DOHH2 (cell line): ENCODE results near the gene SESTD1.
A peak's percentile ranks its signal among the peaks of the same experiment; 100 is the strongest.

Experiments used
- H3F3A ChIP-seq: fragments of 200-600 bp; sonication (generic), shearing (Covaris generic); 2 replicates; pipeline ENCODE4 v1.6.0; 2016; ENCODE audit warnings: antibody characterized with exemption, mild to moderate bottlenecking; ENCODE audit not compliant: control insufficient read depth, insufficient read depth
- H3K27ac ChIP-seq: fragments of 200-600 bp; sonication (generic); 2 replicates; pipeline ENCODE4 v1.5.1; 2014; ENCODE audit warnings: low read depth, mild to moderate bottlenecking, low read length, moderate library complexity
- H3K27me3 ChIP-seq: fragments of 200-600 bp; sonication (generic); 2 replicates; pipeline ENCODE4 v1.6.1; 2014; ENCODE audit warnings: mild to moderate bottlenecking, low read length, mixed read lengths; ENCODE audit not compliant: control insufficient read depth
- H3K36me3 ChIP-seq: fragments of 200-600 bp; sonication (generic); 2 replicates; pipeline ENCODE4 v1.6.1; 2014; ENCODE audit warnings: mild to moderate bottlenecking, low read length, moderate library complexity, mixed read lengths; ENCODE audit not compliant: control insufficient read depth
- H3K4me1 ChIP-seq: fragments of 200-600 bp; sonication (generic); 2 replicates; pipeline ENCODE4 v1.6.1; 2014; ENCODE audit warnings: mild to moderate bottlenecking, low read length, mixed read lengths; ENCODE audit not compliant: control insufficient read depth
- H3K4me2 ChIP-seq: fragments of 200-600 bp; sonication (generic); 2 replicates; pipeline ENCODE4 v1.6.0; 2014; ENCODE audit warnings: mild to moderate bottlenecking, low read length, moderate library complexity
- H3K4me3 ChIP-seq: fragments of 200-600 bp; sonication (generic); 2 replicates; pipeline ENCODE4 v1.5.1; 2014; ENCODE audit warnings: mild to moderate bottlenecking, low read length, mixed read lengths
- H3K79me2 ChIP-seq: fragments of 200-600 bp; sonication (generic); 2 replicates; pipeline ENCODE4 v1.6.1; 2014; ENCODE audit warnings: mild to moderate bottlenecking, low read length, mixed read lengths; ENCODE audit not compliant: control insufficient read depth
- H3K9me2 ChIP-seq: fragments of 200-600 bp; sonication (generic); replicated peaks from 2 replicates; pipeline ENCODE4 v1.6.1; 2014; ENCODE audit warnings: mild to moderate bottlenecking, low read length, mixed read lengths; ENCODE audit not compliant: control insufficient read depth
- H3K9me3 ChIP-seq: fragments of 200-600 bp; sonication (generic); 2 replicates; pipeline ENCODE4 v1.6.1; 2014; ENCODE audit warnings: antibody characterized with exemption, low read length, mixed read lengths; ENCODE audit not compliant: control insufficient read depth, insufficient read depth
- H4K20me1 ChIP-seq: fragments of 200-600 bp; sonication (generic); 2 replicates; pipeline ENCODE4 v1.6.0; 2014; ENCODE audit warnings: low read depth, mild to moderate bottlenecking, antibody characterized with exemption, low read length, moderate library complexity; ENCODE audit not compliant: control insufficient read depth, insufficient read depth
- EZH2phosphoT487 ChIP-seq: fragments of 200-600 bp; sonication (generic); IDR thresholded peaks from 2 replicates; pipeline ENCODE4 v1.6.1; 2017; ENCODE audit warnings: borderline replicate concordance, mild to moderate bottlenecking, antibody characterized with exemption, low read length, moderate library complexity, mixed read lengths
- TF ChIP-seq, protein P1 (sequence below): fragments of 200-600 bp; sonication (generic); IDR thresholded peaks from one replicate; pipeline ENCODE4 v1.5.1; 2014; ENCODE audit warnings: antibody characterized with exemption, mild to moderate bottlenecking, low read depth, low read length; ENCODE audit not compliant: poor library complexity, severe bottlenecking

Gene SESTD1

GRCh38 chr2:179106342-179106675, 158.3 kb downstream of the SESTD1 start:
- no peak overlapping the region for H3K4me2 ChIP-seq

GRCh38 chr2:179104736-179105135, 159.9 kb downstream of the SESTD1 start:
- Histone ChIP-seq H3K9me3 (no peaks in the 10 kb centered on the region), H3K4me3 (no peak overlapping the region), H3K79me2 (no peaks in the 10 kb centered on the region), H3K4me2 (no peak overlapping the region), H4K20me1 (no peaks in the 10 kb centered on the region), H3F3A (no peaks in the 10 kb centered on the region), H3K27ac (no peak overlapping the region), H3K36me3 (peaks cover 4% of the 10 kb centered on the region), H3K9me2 (no peaks in the 10 kb centered on the region), H3K27me3 (no peaks in the 10 kb centered on the region), H3K4me1 (peaks cover 13% of the 10 kb centered on the region)
- no peak for TF ChIP-seq EZH2phosphoT487
- TF ChIP-seq, protein P1, sequence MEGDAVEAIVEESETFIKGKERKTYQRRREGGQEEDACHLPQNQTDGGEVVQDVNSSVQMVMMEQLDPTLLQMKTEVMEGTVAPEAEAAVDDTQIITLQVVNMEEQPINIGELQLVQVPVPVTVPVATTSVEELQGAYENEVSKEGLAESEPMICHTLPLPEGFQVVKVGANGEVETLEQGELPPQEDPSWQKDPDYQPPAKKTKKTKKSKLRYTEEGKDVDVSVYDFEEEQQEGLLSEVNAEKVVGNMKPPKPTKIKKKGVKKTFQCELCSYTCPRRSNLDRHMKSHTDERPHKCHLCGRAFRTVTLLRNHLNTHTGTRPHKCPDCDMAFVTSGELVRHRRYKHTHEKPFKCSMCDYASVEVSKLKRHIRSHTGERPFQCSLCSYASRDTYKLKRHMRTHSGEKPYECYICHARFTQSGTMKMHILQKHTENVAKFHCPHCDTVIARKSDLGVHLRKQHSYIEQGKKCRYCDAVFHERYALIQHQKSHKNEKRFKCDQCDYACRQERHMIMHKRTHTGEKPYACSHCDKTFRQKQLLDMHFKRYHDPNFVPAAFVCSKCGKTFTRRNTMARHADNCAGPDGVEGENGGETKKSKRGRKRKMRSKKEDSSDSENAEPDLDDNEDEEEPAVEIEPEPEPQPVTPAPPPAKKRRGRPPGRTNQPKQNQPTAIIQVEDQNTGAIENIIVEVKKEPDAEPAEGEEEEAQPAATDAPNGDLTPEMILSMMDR: no peak

More at GRCh38 chr2:179106342-179106675, 158.3 kb downstream of the SESTD1 start:
- TF ChIP-seq EZH2phosphoT487: no peak
- TF ChIP-seq, protein P1: no peak
- no peak overlapping the region for H3K4me3 ChIP-seq
- H3K27me3 ChIP-seq: no peaks in the 10 kb centered on the region
- no peaks in the 10 kb centered on the region for H3K79me2 ChIP-seq
- no peaks in the 10 kb centered on the region for H3K9me2 ChIP-seq
- no peaks in the 10 kb centered on the region for H4K20me1 ChIP-seq
- peaks cover 13% of the 10 kb centered on the region for H3K4me1 ChIP-seq
- peaks cover 6% of the 10 kb centered on the region for H3K36me3 ChIP-seq
- no peaks in the 10 kb centered on the region for H3F3A ChIP-seq
- no peak overlapping the region for H3K27ac ChIP-seq
- H3K9me3 ChIP-seq: no peaks in the 10 kb centered on the region

DNA sequence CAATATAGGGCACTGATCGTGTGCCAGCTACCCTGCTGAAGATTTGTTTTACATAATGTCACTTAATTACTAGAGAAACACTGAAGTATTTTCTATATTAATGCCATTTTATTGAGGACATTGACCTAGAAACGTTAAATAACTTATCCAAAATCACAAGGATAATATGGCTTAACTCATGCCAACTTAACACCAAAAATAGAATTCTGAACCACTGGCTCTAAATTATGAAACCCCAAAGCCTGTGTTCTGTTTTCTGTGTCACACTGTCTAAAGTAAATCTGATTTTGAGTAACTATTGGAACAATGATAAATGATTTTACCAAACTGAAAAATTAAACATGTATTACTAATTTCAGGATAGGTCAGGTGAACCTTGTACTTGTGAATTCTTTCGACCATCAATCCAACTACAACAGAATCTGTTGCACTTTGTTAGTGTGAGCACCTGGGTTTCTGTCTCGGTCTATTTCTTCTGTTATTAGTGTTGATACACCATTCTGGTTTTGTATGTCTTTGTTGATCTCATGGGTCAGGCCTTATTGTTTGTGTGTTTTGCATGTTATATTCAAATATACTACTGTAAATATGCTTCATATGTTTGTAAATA, 166.4 kb downstream of the SESTD1 start:
- no peaks in the 10 kb centered on the region for H3K36me3 ChIP-seq
- no peaks in the 10 kb centered on the region for H3F3A ChIP-seq
- H3K27me3 ChIP-seq: no peaks in the 10 kb centered on the region
- H3K4me2 ChIP-seq: peak overlapping the region; percentile 2; the same call in 1 of the 2 replicates
- no peak for TF ChIP-seq EZH2phosphoT487
- TF ChIP-seq, protein P1: no peak
- H3K79me2 ChIP-seq: no peaks in the 10 kb centered on the region
- no peak overlapping the region for H3K4me3 ChIP-seq
- H4K20me1 ChIP-seq: no peaks in the 10 kb centered on the region
- H3K9me3 ChIP-seq: no peaks in the 10 kb centered on the region
- peaks cover 59% of the 10 kb centered on the region for H3K4me1 ChIP-seq
- no peak overlapping the region for H3K27ac ChIP-seq
- H3K9me2 ChIP-seq: no peaks in the 10 kb centered on the region
